ENCODE data around the gene RELN. TPM values are rescaled to one million over a fixed set of nuclear protein-coding genes. Genes with fewer than 3 reads are reported as not detected.

The RELN gene
- total RNA-seq, 4 donors from 2014 or later: 0.02 to 0.73 (median 0.39) TPM; not detected in 1

DNA sequence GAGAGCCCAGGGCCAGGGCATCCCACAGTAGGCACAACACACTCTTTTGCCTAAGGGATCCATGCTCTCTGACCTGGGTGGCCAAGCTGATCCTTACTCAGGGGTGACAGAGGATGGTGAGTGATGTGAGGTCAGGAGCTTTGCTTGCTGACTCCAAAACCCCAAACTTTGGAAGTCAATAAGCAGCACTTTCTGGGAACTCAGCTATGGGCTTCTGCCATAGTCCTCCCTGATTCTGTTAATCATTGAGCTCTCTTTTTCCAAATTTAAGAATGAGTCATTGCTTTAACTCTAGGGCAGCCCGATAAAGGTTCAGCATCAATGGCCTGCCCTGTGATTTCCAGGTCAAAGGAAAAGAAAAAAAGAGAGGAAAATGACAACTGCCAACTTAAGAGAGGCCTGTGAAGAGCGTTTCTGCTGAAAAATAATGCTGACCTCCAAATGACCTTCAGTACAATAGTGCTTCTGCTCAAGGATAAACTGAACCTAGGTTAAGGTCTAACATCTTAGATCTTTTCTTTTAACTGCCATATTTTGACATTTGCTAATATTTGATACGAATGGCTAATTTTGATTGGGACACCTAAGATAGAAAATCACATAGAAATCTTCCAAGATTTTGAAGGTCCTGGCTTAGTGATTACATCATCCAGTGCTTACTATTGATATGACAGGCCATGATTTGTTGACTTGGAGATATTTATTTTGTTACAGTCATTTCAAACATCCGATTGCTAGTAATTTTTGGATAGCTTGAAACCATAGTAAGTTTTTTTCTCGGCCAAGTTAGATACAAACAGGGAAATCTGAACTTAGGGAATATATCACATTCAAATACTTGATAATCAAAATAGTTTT, 20.8 kb upstream of the RELN start:
- no peak for TF ChIP-seq POLR2A (IDR thresholded peaks at IDR 0.05)
- no peak for TF ChIP-seq CTCF (IDR thresholded peaks at IDR 0.05 in 4 of 5, conservative IDR thresholded peaks at IDR 0.05 in 1 of 5)
- intact Hi-C loops (cut with DNase I; ENCODE audit: low total_unique reads): no loop called here

GRCh38 chr7:104008107-104008506, 18.6 kb upstream of the RELN start:
- no peak overlapping the region for H3K27ac ChIP-seq
- H3K27me3 ChIP-seq: no peaks in the 10 kb centered on the region
- ATAC-seq: no peak
- DNase-seq: no peak
- in situ Hi-C loops (cut with MboI; ENCODE audit: low sequenced_read_pairs in 4 of 4) (no loop called here), intact Hi-C loops (cut with DNase I; ENCODE audit: low total_unique reads) (no loop called here)
- H3K4me3 ChIP-seq: no peak overlapping the region
- no peaks in the 10 kb centered on the region for H3K9me3 ChIP-seq
- no peaks in the 10 kb centered on the region for H3K4me1 ChIP-seq
- no peaks in the 10 kb centered on the region for H3K36me3 ChIP-seq
- no peak for TF ChIP-seq CTCF (IDR thresholded peaks at IDR 0.05 in 4 of 5, conservative IDR thresholded peaks at IDR 0.05 in 1 of 5)
- no peak for TF ChIP-seq POLR2A (IDR thresholded peaks at IDR 0.05)

More for the DNA sequence above, 20.8 kb upstream of the RELN start:
- DNase-seq (no peak), ATAC-seq (no peak)
- no peaks in the 10 kb centered on the region for H3K4me1 ChIP-seq
- no peak overlapping the region for H3K4me3 ChIP-seq
- no peaks in the 10 kb centered on the region for H3K9me3 ChIP-seq
- no peak overlapping the region for H3K27ac ChIP-seq
- H3K27me3 ChIP-seq: no peaks in the 10 kb centered on the region
- in situ Hi-C loops (cut with MboI; ENCODE audit: low sequenced_read_pairs in 4 of 4): no loop called here
- no peaks in the 10 kb centered on the region for H3K36me3 ChIP-seq

GRCh38 chr7:104007614-104008013, 18.2 kb upstream of the RELN start:
- in situ Hi-C loops (cut with MboI; ENCODE audit: low sequenced_read_pairs in 4 of 4): no loop called here
- Histone ChIP-seq H3K4me3 (no peak overlapping the region), H3K4me1 (no peaks in the 10 kb centered on the region), H3K27ac (no peak overlapping the region), H3K9me3 (no peaks in the 10 kb centered on the region), H3K27me3 (no peaks in the 10 kb centered on the region), H3K36me3 (no peaks in the 10 kb centered on the region)
- DNase-seq (no peak), ATAC-seq (no peak)
- TF ChIP-seq POLR2A (IDR thresholded peaks at IDR 0.05) (no peak), CTCF (IDR thresholded peaks at IDR 0.05 in 4 of 5, conservative IDR thresholded peaks at IDR 0.05 in 1 of 5) (no peak)
- intact Hi-C loops (cut with DNase I; ENCODE audit: low total_unique reads): no loop called here

DNA sequence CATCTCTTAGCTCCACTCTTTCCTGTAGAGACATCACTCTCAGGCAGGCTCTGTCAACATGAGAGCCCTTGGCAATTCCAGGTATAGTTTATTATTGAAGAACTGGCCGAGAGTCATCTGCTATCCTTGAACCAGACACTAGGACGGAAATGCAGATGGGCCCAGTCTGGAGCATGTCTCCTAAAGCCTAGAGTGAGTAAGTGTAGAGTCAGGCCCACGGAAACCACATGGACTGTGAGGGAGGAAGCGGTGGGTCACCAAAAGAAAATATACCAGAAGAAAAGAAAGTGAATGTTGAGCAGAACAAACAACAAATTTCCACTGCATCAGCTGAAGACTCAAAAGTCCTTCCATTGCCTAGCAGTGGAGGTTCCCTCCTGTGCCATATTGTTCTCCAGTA, 15.7 kb upstream of the RELN start:
- H3K9me3 ChIP-seq: no peaks in the 10 kb centered on the region
- no peaks in the 10 kb centered on the region for H3K4me1 ChIP-seq
- DNase-seq: no peak
- no peak overlapping the region for H3K27ac ChIP-seq
- no peaks in the 10 kb centered on the region for H3K27me3 ChIP-seq
- no peaks in the 10 kb centered on the region for H3K36me3 ChIP-seq
- ATAC-seq: no peak
- intact Hi-C loops (cut with DNase I; ENCODE audit: low total_unique reads) (no loop called here), in situ Hi-C loops (cut with MboI; ENCODE audit: low sequenced_read_pairs in 4 of 4) (no loop called here)
- no peak overlapping the region for H3K4me3 ChIP-seq
- TF ChIP-seq CTCF (IDR thresholded peaks at IDR 0.05 in 4 of 5, conservative IDR thresholded peaks at IDR 0.05 in 1 of 5): no peak
- TF ChIP-seq POLR2A (IDR thresholded peaks at IDR 0.05): no peak

All from gastrocnemius medialis (tissue), 4 donors.